Fibroblast of mammary gland (primary cell): ENCODE data around the gene LIX1.

ENCODE experiments used
- DNase-seq: peaks from one replicate; pipeline ENCODE4 v3.0.0-alpha.2; 2010; ENCODE audit warnings: low read depth
- H3K4me3 ChIP-seq: 2 replicates; pipeline ENCODE4 v1.5.1; 2011; ENCODE audit warnings: low read depth, mild to moderate bottlenecking, low read length, moderate library complexity; ENCODE audit not compliant: control insufficient read depth
- TF ChIP-seq, protein P1 (sequence below): conservative IDR thresholded peaks from 2 replicates; pipeline ENCODE4 v1.5.1; 2011; ENCODE audit warnings: low read depth, low read length, inconsistent platforms; ENCODE audit not compliant: control insufficient read depth, insufficient read depth

The LIX1 gene

DNA sequence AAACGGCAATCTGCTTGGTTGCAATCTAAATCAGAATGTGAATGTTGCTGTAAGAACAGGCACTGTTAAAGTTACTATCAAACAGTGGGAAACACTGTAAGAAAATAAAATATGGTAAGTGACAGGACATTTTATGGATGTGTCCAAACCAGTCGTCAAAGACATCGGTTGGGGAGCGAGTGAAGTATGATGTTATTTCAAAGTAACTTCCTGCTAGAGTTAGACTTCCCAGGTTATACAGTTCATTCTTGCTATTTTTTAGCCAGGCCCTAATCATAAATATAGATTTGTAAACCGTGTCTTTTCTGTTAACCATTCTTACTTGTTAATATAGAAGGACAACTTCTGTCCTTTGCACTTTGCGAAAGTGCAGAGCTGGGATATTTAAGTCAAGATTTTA is 30.2 kb downstream of the LIX1 start:
- H3K4me3 ChIP-seq: no peak overlapping the region
- TF ChIP-seq, protein P1, sequence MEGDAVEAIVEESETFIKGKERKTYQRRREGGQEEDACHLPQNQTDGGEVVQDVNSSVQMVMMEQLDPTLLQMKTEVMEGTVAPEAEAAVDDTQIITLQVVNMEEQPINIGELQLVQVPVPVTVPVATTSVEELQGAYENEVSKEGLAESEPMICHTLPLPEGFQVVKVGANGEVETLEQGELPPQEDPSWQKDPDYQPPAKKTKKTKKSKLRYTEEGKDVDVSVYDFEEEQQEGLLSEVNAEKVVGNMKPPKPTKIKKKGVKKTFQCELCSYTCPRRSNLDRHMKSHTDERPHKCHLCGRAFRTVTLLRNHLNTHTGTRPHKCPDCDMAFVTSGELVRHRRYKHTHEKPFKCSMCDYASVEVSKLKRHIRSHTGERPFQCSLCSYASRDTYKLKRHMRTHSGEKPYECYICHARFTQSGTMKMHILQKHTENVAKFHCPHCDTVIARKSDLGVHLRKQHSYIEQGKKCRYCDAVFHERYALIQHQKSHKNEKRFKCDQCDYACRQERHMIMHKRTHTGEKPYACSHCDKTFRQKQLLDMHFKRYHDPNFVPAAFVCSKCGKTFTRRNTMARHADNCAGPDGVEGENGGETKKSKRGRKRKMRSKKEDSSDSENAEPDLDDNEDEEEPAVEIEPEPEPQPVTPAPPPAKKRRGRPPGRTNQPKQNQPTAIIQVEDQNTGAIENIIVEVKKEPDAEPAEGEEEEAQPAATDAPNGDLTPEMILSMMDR: no peak
- no peak for DNase-seq

DNA sequence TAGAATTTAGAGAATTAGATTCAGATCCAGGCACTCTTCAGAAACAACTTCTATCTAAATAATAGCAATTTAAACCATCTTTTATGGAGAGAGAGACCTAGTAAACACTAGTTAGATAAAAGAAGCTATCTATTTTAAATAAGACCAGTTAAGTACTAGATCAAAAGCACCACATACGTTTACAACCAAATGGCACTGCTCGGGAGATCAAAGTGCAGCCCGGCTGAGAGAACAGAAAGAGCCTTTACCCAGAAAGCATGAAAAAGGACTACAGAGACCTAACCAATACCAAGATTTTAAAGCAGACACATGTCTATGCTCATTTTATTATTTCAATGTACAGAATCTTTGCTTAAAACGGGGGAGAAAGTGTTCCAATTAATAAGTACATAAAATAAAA is 30.8 kb downstream of the LIX1 start:
- TF ChIP-seq, protein P1: no peak
- no peak for DNase-seq
- H3K4me3 ChIP-seq: no peak overlapping the region

DNA sequence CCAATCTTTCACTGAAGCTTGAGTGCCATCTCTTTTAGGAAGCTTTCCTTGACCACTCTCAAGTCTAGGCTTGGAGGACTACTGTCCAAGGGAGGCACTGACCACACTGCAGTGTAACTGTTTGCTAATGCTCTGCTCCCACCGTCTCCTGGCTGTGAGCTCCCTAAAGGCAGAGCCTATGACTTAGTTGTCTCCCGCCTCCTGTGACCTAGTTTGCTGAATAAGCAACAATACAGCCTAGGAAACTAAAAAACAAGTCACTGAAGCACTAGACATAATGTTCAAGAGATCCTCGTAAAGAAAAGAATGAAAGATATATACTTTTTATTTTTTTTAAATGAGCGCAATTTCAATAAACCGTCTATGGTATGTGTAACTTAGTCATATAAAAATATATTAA is 31.4 kb downstream of the LIX1 start:
- TF ChIP-seq, protein P1: no peak

DNA sequence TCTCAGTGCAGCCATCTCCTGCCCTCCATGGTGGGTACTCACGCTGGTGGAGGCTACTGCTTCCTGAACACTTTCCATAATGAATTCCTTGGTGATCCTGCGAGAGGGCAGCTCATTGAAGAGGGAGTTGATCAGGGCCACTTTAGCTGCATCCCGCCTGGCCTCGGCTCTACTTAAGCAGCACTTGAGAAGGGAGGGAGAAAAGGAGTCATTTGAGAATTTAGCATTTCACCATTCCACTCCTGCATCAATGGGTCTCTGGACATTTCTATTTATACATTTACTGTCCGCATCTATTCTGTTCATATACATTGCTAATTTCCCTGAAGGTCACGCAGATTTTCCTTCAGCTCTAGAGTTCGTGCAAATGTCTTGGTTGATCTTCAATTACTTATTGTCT is 35.1 kb downstream of the LIX1 start:
- no peak overlapping the region for H3K4me3 ChIP-seq
- TF ChIP-seq, protein P1: no peak
- DNase-seq: no peak

More for the DNA sequence above, 31.4 kb downstream of the LIX1 start:
- H3K4me3 ChIP-seq: no peak overlapping the region
- no peak for DNase-seq

DNA sequence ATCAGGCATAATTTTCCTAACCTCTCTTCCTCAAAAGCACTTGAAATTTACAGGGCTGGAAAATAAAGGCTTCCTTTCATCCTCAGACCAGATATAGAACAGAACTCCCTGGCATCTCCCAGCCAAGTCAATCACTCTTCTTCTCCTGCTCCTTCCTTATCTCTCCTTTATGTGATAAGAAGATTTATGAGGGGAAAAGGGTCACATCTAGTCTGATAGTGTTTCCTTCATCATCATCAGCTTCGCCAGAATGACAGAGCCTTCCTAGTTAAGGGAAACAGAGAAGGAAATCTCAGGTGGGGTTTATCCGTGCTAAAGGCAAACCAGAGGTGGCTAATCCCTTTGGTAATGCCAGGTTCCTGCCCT is 36.2 kb downstream of the LIX1 start:
- no peak overlapping the region for H3K4me3 ChIP-seq
- TF ChIP-seq, protein P1: no peak
- DNase-seq: no peak

DNA sequence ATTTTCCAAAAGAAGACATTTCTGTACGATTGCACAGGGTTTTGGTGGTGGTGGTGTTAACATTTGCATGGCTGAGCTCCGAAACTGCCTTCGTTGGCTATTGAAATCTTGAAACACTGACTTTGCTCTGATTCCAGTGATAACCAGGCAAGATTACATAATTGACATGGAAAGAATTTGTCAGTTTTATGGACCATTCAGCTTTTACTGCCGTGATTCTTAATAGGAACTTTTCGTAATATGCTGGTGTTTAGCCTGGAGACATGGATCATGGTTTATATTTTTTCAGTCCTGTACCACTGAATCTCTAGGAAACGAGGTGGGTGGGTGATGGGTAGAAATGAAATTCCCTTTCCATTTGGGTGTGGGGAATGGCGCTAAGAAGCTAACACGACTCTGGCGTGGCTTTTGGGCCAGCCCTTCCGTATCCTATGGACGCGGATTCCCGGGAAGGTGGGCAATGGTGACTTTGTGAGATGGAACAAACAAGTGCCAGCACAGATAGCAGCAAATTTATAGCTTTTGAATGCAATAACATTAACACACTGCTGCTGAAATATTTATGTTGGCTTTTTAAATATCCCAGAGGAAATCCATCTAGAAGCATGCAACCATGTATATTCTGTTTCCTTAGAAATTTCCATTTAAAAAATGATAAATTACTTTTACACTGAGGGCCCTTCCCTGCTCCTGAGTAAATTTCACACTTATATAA is 36.8 kb downstream of the LIX1 start:
- TF ChIP-seq, protein P1: no peak
- no peak overlapping the region for H3K4me3 ChIP-seq
- no peak for DNase-seq
